HCT116 (cell line): ENCODE measurements around the gene RPL7A. TPM values are rescaled to one million over a fixed set of nuclear protein-coding genes. Genes with fewer than 3 reads are reported as not detected.
"Not testable (repeated sequence)": the region's sequence is repeated elsewhere in the genome, so short reads cannot be mapped to it uniquely, and the experiment has no call there.

Experiments used
- ATAC-seq: fragments of 200-7000 bp; cut with Tn5 transposase; 2 replicates; pipeline ENCODE4 v1.9.1; 2020; ENCODE audit warnings: mild to moderate bottlenecking, moderate library complexity
- BruUV-seq: library from RNA; stranded (reverse); fragments of 400-500 nt; replicated peaks from 2 replicates; lab custom pipeline; 2021; lab: Mats Ljungman, UMichigan
- CTCF ChIA-PET: fragments of 300-600 bp; sonication (Branson Sonifier 250); formaldehyde crosslinking; loops from one replicate; lab custom pipeline; 2021; ENCODE audit warnings: antibody characterized with exemption; lab: Charles Lee
- POLR2A ChIA-PET: fragments of 300-600, 350-600 bp; sonication (Branson Sonifier 250); formaldehyde crosslinking; loops from one replicate; lab custom pipeline; 2021; ENCODE audit warnings: antibody characterized with exemption; lab: Charles Lee
- RAD21 ChIA-PET, 2 experiments: fragments of 300-600 bp; sonication (Branson Sonifier 250); formaldehyde crosslinking; loops; one replicate each; lab custom pipeline; 2023; ENCODE audit warnings: low total read pairs in 2 of 2; ENCODE audit not compliant: uncharacterized antibody in 2 of 2, unreplicated experiment in 2 of 2, low non-redundant PET in 1 of 2; lab: Charles Lee
- DNase-seq: peaks from one replicate; pipeline ENCODE4 v3.0.0-alpha.2; 2010; ENCODE audit warnings: low read depth, low spot score
- H2AFZ ChIP-seq: fragments of 200-600 bp; shearing (Covaris generic), sonication (generic); 2 replicates; pipeline ENCODE4 v1.6.1; 2017; ENCODE audit warnings: low read depth, mixed run types, mixed read lengths, antibody characterized with exemption, low read length; ENCODE audit not compliant: poor library complexity, severe bottlenecking
- H3K27ac ChIP-seq: 2 replicates; pipeline ENCODE4 v1.5.1; 2012; ENCODE audit warnings: low read depth, low read length
- H3K27me3 ChIP-seq: fragments of 200-600 bp; sonication (generic); 2 replicates; pipeline ENCODE4 v1.6.1; 2016; ENCODE audit warnings: mixed run types, low read length, mixed read lengths; ENCODE audit not compliant: insufficient read depth
- H3K36me3 ChIP-seq, 2 experiments: fragments of 200-500 bp in 1 of 2; fragments of 200-600 bp in 1 of 2; sonication (Bioruptor generic) in 1 of 2; sonication (generic) in 1 of 2; 2 replicates each; pipeline versions ENCODE4 v1.5.1 to v1.6.1; 2014 to 2016; ENCODE audit warnings: low read length in 2 of 2, inconsistent platforms in 1 of 2, mixed read lengths in 1 of 2, mixed run types in 1 of 2; ENCODE audit not compliant: insufficient read depth in 2 of 2, control insufficient read depth in 1 of 2
- H3K4me1 ChIP-seq, 2 experiments: fragments of 200-600 bp in 1 of 2; sonication (generic) in 1 of 2; 2 replicates each; pipeline versions ENCODE4 v1.5.1 to v1.6.1; 2012 to 2017; ENCODE audit warnings: low read length in 2 of 2, inconsistent platforms in 1 of 2, mild to moderate bottlenecking in 1 of 2, mixed read lengths in 1 of 2, mixed run types in 1 of 2, moderate library complexity in 1 of 2; ENCODE audit not compliant: insufficient read depth in 2 of 2, control insufficient read depth in 1 of 2
- H3K4me2 ChIP-seq: fragments of 200-600 bp; sonication (generic); 2 replicates; pipeline ENCODE4 v1.6.1; 2017; ENCODE audit warnings: mixed run types, low read length, mixed read lengths
- H3K4me3 ChIP-seq, 2 experiments: fragments of 200-600 bp in 1 of 2; sonication (generic) in 1 of 2; replicated peaks in 1 of 2; 2 replicates each; pipeline ENCODE4 v1.5.1; 2011 to 2016; ENCODE audit warnings: low read length in 2 of 2, control low read depth in 1 of 2, low read depth in 1 of 2, mild to moderate bottlenecking in 1 of 2, mixed read lengths in 1 of 2, mixed run types in 1 of 2
- H3K79me2 ChIP-seq: fragments of 200-600 bp; sonication (generic); 2 replicates; pipeline ENCODE4 v1.6.1; 2017; ENCODE audit warnings: mild to moderate bottlenecking, mixed run types, low read length, moderate library complexity, mixed read lengths; ENCODE audit not compliant: insufficient read depth
- H3K9ac ChIP-seq: fragments of 200-600 bp; sonication (generic); 2 replicates; pipeline ENCODE4 v1.6.1; 2016; ENCODE audit warnings: low read length, mixed read lengths
- H3K9me2 ChIP-seq: fragments of 200-600 bp; sonication (generic), shearing (Covaris generic); 2 replicates; pipeline ENCODE4 v1.6.1; 2017; ENCODE audit warnings: mixed run types, mild to moderate bottlenecking, moderate library complexity; ENCODE audit not compliant: insufficient read depth
- H3K9me3 ChIP-seq, 2 experiments: fragments of 200-500 bp in 1 of 2; fragments of 200-600 bp in 1 of 2; sonication (Bioruptor generic) in 1 of 2; sonication (generic) in 1 of 2; 2 replicates each; pipeline ENCODE4 v1.6.1; 2014 to 2017; ENCODE audit warnings: low read length in 2 of 2, mixed read lengths in 2 of 2, inconsistent platforms in 1 of 2, low read depth in 1 of 2, mild to moderate bottlenecking in 1 of 2, mixed run types in 1 of 2, moderate library complexity in 1 of 2; ENCODE audit not compliant: control insufficient read depth in 1 of 2, insufficient read depth in 1 of 2
- H4K20me1 ChIP-seq: fragments of 200-600 bp; sonication (generic), shearing (Covaris generic); 2 replicates; pipeline ENCODE4 v1.6.1; 2017; ENCODE audit warnings: mixed run types, mild to moderate bottlenecking, moderate library complexity; ENCODE audit not compliant: insufficient read depth
- CBX3 ChIP-seq: IDR thresholded peaks from 2 replicates; pipeline ENCODE4 v1.6.1; 2012; ENCODE audit warnings: low read depth
- CTCF ChIP-seq, 3 experiments: fragments of 200-600 bp in 1 of 3; sonication (generic) in 1 of 3; IDR thresholded peaks in 2 of 3; conservative IDR thresholded peaks in 1 of 3; 2 replicates each; pipeline ENCODE4 v1.5.1; 2012 to 2017; ENCODE audit warnings: low read depth in 2 of 3, low read length in 2 of 3, antibody characterized with exemption in 1 of 3, borderline replicate concordance in 1 of 3, control low read depth in 1 of 3, mild to moderate bottlenecking in 1 of 3, mixed read lengths in 1 of 3, mixed run types in 1 of 3, moderate library complexity in 1 of 3; ENCODE audit not compliant: insufficient read depth in 1 of 3
- EGR1 ChIP-seq: IDR thresholded peaks from 2 replicates; pipeline ENCODE4 v1.6.1; 2012; ENCODE audit warnings: low read depth
- EZH2 ChIP-seq: fragments of 200-600 bp; sonication (generic); IDR thresholded peaks from 2 replicates; pipeline ENCODE4 v1.6.1; 2017; ENCODE audit warnings: antibody characterized with exemption, mixed run types
- FOSL1 ChIP-seq: IDR thresholded peaks from 2 replicates; pipeline ENCODE4 v1.6.1; 2012; ENCODE audit warnings: low read depth
- MAX ChIP-seq: IDR thresholded peaks from 2 replicates; pipeline ENCODE4 v1.6.1; 2012
- SRF ChIP-seq: IDR thresholded peaks from 2 replicates; pipeline ENCODE4 v1.6.1; 2012; ENCODE audit warnings: low read depth
- TCF7L2 ChIP-seq: IDR thresholded peaks from 2 replicates; pipeline ENCODE4 v1.7.0; 2011; ENCODE audit warnings: borderline replicate concordance, inconsistent platforms; ENCODE audit not compliant: insufficient read depth, insufficient read length; ENCODE audit errors: extremely low read depth
- YY1 ChIP-seq: IDR thresholded peaks from 2 replicates; pipeline ENCODE4 v1.6.1; 2011; ENCODE audit warnings: low read length, low read depth, moderate library complexity, mild to moderate bottlenecking; ENCODE audit not compliant: insufficient replicate concordance; ENCODE audit errors: extremely low read depth
- intact Hi-C: fragments of 100-400 bp; cut with micrococcal nuclease; formaldehyde crosslinking; loops from 2 replicates; pipeline ENCODE4 v1.10.0; 2022
- total RNA-seq: library from RNA; stranded (reverse); gene quantifications from one replicate; pipeline ENCODE4 v1.2.1, GENCODE V29; 2021; ENCODE audit not compliant: unreplicated experiment
- TF ChIP-seq, protein P1 (sequence below): IDR thresholded peaks from 2 replicates; pipeline ENCODE4 v1.6.1; 2011; ENCODE audit warnings: mild to moderate bottlenecking, low read length, moderate library complexity; ENCODE audit not compliant: insufficient replicate concordance; ENCODE audit errors: extremely low read depth
- TF ChIP-seq, protein P2 (sequence below): IDR thresholded peaks from 2 replicates; pipeline ENCODE4 v1.6.1; 2012

The RPL7A gene
- total RNA-seq, 1 experiment from 2014 or later, result 2,837 TPM

DNA sequence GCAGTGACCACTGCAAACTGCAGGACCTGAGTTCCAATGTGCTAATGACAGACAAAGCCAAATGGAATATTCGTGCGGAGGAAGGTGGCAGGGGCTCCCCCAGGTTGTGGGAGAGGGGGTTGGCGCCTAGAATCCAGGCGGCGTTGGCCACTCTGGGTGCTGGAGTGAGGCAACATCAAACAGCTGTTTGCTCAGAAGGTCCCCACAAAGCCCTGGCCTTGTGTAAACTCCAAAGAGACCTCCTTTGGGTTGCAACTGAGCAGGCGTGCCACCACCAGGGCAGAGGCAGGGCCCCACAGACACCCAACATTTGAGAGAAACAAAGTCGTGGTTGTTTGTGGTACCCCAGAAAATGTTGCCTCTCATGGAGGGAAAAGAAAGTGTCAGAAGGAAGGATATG is 42.7 kb downstream of the RPL7A start:
- no peak overlapping the region for H3K9ac ChIP-seq
- H3K36me3 ChIP-seq, result no peaks in the 10 kb centered on the region
- TF ChIP-seq, protein P1, sequence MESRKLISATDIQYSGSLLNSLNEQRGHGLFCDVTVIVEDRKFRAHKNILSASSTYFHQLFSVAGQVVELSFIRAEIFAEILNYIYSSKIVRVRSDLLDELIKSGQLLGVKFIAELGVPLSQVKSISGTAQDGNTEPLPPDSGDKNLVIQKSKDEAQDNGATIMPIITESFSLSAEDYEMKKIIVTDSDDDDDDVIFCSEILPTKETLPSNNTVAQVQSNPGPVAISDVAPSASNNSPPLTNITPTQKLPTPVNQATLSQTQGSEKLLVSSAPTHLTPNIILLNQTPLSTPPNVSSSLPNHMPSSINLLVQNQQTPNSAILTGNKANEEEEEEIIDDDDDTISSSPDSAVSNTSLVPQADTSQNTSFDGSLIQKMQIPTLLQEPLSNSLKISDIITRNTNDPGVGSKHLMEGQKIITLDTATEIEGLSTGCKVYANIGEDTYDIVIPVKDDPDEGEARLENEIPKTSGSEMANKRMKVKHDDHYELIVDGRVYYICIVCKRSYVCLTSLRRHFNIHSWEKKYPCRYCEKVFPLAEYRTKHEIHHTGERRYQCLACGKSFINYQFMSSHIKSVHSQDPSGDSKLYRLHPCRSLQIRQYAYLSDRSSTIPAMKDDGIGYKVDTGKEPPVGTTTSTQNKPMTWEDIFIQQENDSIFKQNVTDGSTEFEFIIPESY, result no peak
- TF ChIP-seq TCF7L2, result no peak
- no peak for TF ChIP-seq SRF
- no peak for TF ChIP-seq EGR1
- no peak for TF ChIP-seq EZH2
- TF ChIP-seq YY1, result no peak
- TF ChIP-seq, protein P2, sequence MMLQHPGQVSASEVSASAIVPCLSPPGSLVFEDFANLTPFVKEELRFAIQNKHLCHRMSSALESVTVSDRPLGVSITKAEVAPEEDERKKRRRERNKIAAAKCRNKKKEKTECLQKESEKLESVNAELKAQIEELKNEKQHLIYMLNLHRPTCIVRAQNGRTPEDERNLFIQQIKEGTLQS, result no peak
- no peak for TF ChIP-seq MAX
- TF ChIP-seq CTCF (IDR thresholded peaks at IDR 0.05 in 2 of 3, conservative IDR thresholded peaks at IDR 0.05 in 1 of 3; ENCODE audit: borderline replicate concordance in 1 of 3, insufficient read depth in 1 of 3, low read depth in 2 of 3, low read length in 2 of 3), result no peak
- no peak for TF ChIP-seq FOSL1
- TF ChIP-seq CBX3, result no peak
- intact Hi-C loops, result no loop called here
- no TSS peak for BruUV-seq
- no peaks in the 10 kb centered on the region for H3K9me2 ChIP-seq
- H3K4me1 ChIP-seq, result no peaks in the 10 kb centered on the region
- ChIA-PET RAD21 (no interaction called here), POLR2A (no interaction called here), CTCF (no interaction called here)
- H2AFZ ChIP-seq, result no peak overlapping the region
- no peak for DNase-seq
- no peak overlapping the region for H3K4me3 ChIP-seq
- H3K9me3 ChIP-seq, result no peaks in the 10 kb centered on the region
- no peak for ATAC-seq
- H3K79me2 ChIP-seq, result no peaks in the 10 kb centered on the region
- H3K27ac ChIP-seq, result no peak overlapping the region
- no peak overlapping the region for H3K4me2 ChIP-seq
- 0 out of 2 replicates have a peak, but pooled peaks cover 2% of the 10 kb centered on the region for H3K27me3 ChIP-seq
- no peaks in the 10 kb centered on the region for H4K20me1 ChIP-seq

DNA sequence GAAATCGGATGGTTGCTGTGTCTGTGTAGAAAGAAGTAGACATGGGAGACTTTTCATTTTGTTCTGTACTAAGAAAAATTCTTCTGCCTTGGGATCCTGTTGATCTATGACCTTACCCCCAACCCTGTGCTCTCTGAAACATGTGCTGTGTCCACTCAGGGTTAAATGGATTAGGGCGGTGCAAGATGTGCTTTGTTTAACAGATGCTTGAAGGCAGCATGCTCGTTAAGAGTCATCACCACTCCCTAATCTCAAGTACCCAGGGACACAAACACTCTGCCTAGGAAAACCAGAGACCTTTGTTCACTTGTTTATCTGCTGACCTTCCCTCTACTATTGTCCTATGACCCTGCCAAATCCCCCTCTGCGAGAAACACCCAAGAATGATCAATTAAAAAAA is 43.4 kb downstream of the RPL7A start:
- H3K9ac ChIP-seq, H3K9me3 ChIP-seq, H3K27me3 ChIP-seq, H3K27ac ChIP-seq, RAD21 ChIA-PET, H3K79me2 ChIP-seq, ATAC-seq, BruUV-seq, POLR2A ChIA-PET, intact Hi-C loops, H3K4me2 ChIP-seq, H3K36me3 ChIP-seq, H3K9me2 ChIP-seq, H4K20me1 ChIP-seq, H3K4me1 ChIP-seq, CTCF ChIA-PET, H3K4me3 ChIP-seq, H2AFZ ChIP-seq, DNase-seq: not testable (repeated sequence)
